ENCODE data around the gene FKBP9.
A peak's percentile ranks its signal among the peaks of the same experiment; 100 is the strongest.

FKBP9 gene

GRCh38 chr7:33041631-33042428 is 84.6 kb downstream of the FKBP9 start:
- in situ Hi-C loops (cut with HindIII; ENCODE audit: low sequenced_read_pairs): loop anchor here (5.0 kb wide), 1 partner anchor 100 kb away; no protein-coding TSS in a partner anchor
- no peak overlapping the region for H3K4me3 ChIP-seq (ENCODE audit: low read depth, low read length)
- no peak for DNase-seq (ENCODE audit: low read depth)
- TF ChIP-seq, protein P1, sequence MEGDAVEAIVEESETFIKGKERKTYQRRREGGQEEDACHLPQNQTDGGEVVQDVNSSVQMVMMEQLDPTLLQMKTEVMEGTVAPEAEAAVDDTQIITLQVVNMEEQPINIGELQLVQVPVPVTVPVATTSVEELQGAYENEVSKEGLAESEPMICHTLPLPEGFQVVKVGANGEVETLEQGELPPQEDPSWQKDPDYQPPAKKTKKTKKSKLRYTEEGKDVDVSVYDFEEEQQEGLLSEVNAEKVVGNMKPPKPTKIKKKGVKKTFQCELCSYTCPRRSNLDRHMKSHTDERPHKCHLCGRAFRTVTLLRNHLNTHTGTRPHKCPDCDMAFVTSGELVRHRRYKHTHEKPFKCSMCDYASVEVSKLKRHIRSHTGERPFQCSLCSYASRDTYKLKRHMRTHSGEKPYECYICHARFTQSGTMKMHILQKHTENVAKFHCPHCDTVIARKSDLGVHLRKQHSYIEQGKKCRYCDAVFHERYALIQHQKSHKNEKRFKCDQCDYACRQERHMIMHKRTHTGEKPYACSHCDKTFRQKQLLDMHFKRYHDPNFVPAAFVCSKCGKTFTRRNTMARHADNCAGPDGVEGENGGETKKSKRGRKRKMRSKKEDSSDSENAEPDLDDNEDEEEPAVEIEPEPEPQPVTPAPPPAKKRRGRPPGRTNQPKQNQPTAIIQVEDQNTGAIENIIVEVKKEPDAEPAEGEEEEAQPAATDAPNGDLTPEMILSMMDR (IDR thresholded peaks at IDR 0.05; ENCODE audit: low read depth, low read length, missing control alignments): no peak

- DNase-seq (ENCODE audit: low read depth): no peak
- no peak overlapping the region for H3K4me3 ChIP-seq (ENCODE audit: low read depth, low read length)
- TF ChIP-seq, protein P1 (IDR thresholded peaks at IDR 0.05; ENCODE audit: low read depth, low read length, missing control alignments): no peak
- in situ Hi-C loops (cut with HindIII; ENCODE audit: low sequenced_read_pairs): loop anchor here (5.0 kb wide), 1 partner anchor 101 kb away; no protein-coding TSS in a partner anchor
These were observed 86.5 kb downstream of the FKBP9 start for GRCh38 chr7:33043501-33044400.

DNA sequence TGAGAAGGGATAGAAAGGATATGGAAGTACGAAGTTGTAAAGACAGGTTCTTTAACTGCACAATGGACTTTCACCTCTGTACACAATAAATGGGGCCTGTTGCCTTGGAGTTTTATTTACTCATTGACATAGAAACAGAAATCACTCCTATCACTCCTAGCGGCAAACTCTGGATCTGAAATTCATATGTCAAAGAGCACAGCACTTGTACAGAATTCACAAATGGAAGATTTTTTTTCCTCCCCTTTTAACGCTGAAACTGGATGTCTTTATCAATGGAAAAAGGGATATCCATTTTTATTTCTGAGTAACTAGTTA is 87.1 kb downstream of the FKBP9 start:
- DNase-seq (ENCODE audit: low read depth): no peak
- TF ChIP-seq, protein P1 (IDR thresholded peaks at IDR 0.05; ENCODE audit: low read depth, low read length, missing control alignments): peak; percentile 8
- H3K4me3 ChIP-seq (ENCODE audit: low read depth, low read length): no peak overlapping the region
- in situ Hi-C loops (cut with HindIII; ENCODE audit: low sequenced_read_pairs): loop anchor here (5.0 kb wide), 1 partner anchor 102 kb away; no protein-coding TSS in a partner anchor

- TF ChIP-seq, protein P1 (IDR thresholded peaks at IDR 0.05; ENCODE audit: low read depth, low read length, missing control alignments): no peak
- in situ Hi-C loops (cut with HindIII; ENCODE audit: low sequenced_read_pairs): loop anchor here (5.0 kb wide), 1 partner anchor 103 kb away; no protein-coding TSS in a partner anchor
- no peak for DNase-seq (ENCODE audit: low read depth)
These were observed 87.7 kb downstream of the FKBP9 start for GRCh38 chr7:33044986-33045385.

GRCh38 chr7:33048257-33048656 is 91.0 kb downstream of the FKBP9 start:
- no peak overlapping the region for H3K4me3 ChIP-seq (ENCODE audit: low read depth, low read length)
- no peak for DNase-seq (ENCODE audit: low read depth)
- TF ChIP-seq, protein P1 (IDR thresholded peaks at IDR 0.05; ENCODE audit: low read depth, low read length, missing control alignments): no peak
- in situ Hi-C loops (cut with HindIII; ENCODE audit: low sequenced_read_pairs): no loop called here

More at GRCh38 chr7:33044986-33045385, 87.7 kb downstream of the FKBP9 start:
- H3K4me3 ChIP-seq (ENCODE audit: low read depth, low read length): no peak overlapping the region

DNA sequence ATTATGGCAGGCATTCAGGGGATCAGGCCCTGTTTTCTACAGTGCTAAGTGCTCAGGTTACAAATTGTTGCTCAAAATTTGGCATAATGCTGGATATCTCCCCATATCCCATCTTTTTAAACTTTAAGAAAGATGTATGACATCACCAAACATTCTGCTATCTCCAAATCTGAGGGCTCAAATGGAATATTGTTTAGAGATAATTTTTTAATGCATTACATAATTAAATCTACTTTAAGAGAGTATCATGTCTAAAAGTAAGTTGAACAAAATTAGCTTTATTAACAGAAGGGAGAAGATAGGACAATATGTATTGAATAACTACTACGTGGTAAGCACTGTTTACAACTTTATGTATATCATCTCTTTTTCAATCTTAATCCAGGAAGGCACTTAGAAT is 91.5 kb downstream of the FKBP9 start:
- no peak for DNase-seq (ENCODE audit: low read depth)
- H3K4me3 ChIP-seq (ENCODE audit: low read depth, low read length): no peak overlapping the region
- TF ChIP-seq, protein P1 (IDR thresholded peaks at IDR 0.05; ENCODE audit: low read depth, low read length, missing control alignments): no peak
- in situ Hi-C loops (cut with HindIII; ENCODE audit: low sequenced_read_pairs): no loop called here

All from astrocyte of the cerebellum (primary cell).